HCT116 (cell line): ENCODE data around the gene MACROD1. TPM values are rescaled to one million over a fixed set of nuclear protein-coding genes. Genes with fewer than 3 reads are reported as not detected.

Experiments used
- ATAC-seq: fragments of 200-7000 bp; cut with Tn5 transposase; 2 replicates; pipeline ENCODE4 v1.9.1; 2020; ENCODE audit warnings: mild to moderate bottlenecking, moderate library complexity
- BruUV-seq: library from RNA; stranded (reverse); fragments of 400-500 nt; replicated peaks from 2 replicates; lab custom pipeline; 2021; lab: Mats Ljungman, UMichigan
- CTCF ChIA-PET: fragments of 300-600 bp; sonication (Branson Sonifier 250); formaldehyde crosslinking; loops from one replicate; lab custom pipeline; 2021; ENCODE audit warnings: antibody characterized with exemption; lab: Charles Lee
- POLR2A ChIA-PET: fragments of 300-600, 350-600 bp; sonication (Branson Sonifier 250); formaldehyde crosslinking; loops from one replicate; lab custom pipeline; 2021; ENCODE audit warnings: antibody characterized with exemption; lab: Charles Lee
- RAD21 ChIA-PET, 2 experiments: fragments of 300-600 bp; sonication (Branson Sonifier 250); formaldehyde crosslinking; loops; one replicate each; lab custom pipeline; 2023; ENCODE audit warnings: low total read pairs in 2 of 2; ENCODE audit not compliant: uncharacterized antibody in 2 of 2, unreplicated experiment in 2 of 2, low non-redundant PET in 1 of 2; lab: Charles Lee
- DNase-seq: peaks from one replicate; pipeline ENCODE4 v3.0.0-alpha.2; 2010; ENCODE audit warnings: low read depth, low spot score
- H2AFZ ChIP-seq: fragments of 200-600 bp; shearing (Covaris generic), sonication (generic); 2 replicates; pipeline ENCODE4 v1.6.1; 2017; ENCODE audit warnings: low read depth, mixed run types, mixed read lengths, antibody characterized with exemption, low read length; ENCODE audit not compliant: poor library complexity, severe bottlenecking
- H3K27ac ChIP-seq: 2 replicates; pipeline ENCODE4 v1.5.1; 2012; ENCODE audit warnings: low read depth, low read length
- H3K27me3 ChIP-seq: fragments of 200-600 bp; sonication (generic); 2 replicates; pipeline ENCODE4 v1.6.1; 2016; ENCODE audit warnings: mixed run types, low read length, mixed read lengths; ENCODE audit not compliant: insufficient read depth
- H3K36me3 ChIP-seq, 2 experiments: fragments of 200-500 bp in 1 of 2; fragments of 200-600 bp in 1 of 2; sonication (Bioruptor generic) in 1 of 2; sonication (generic) in 1 of 2; 2 replicates each; pipeline versions ENCODE4 v1.5.1 to v1.6.1; 2014 to 2016; ENCODE audit warnings: low read length in 2 of 2, inconsistent platforms in 1 of 2, mixed read lengths in 1 of 2, mixed run types in 1 of 2; ENCODE audit not compliant: insufficient read depth in 2 of 2, control insufficient read depth in 1 of 2
- H3K4me1 ChIP-seq, 2 experiments: fragments of 200-600 bp in 1 of 2; sonication (generic) in 1 of 2; 2 replicates each; pipeline versions ENCODE4 v1.5.1 to v1.6.1; 2012 to 2017; ENCODE audit warnings: low read length in 2 of 2, inconsistent platforms in 1 of 2, mild to moderate bottlenecking in 1 of 2, mixed read lengths in 1 of 2, mixed run types in 1 of 2, moderate library complexity in 1 of 2; ENCODE audit not compliant: insufficient read depth in 2 of 2, control insufficient read depth in 1 of 2
- H3K4me2 ChIP-seq: fragments of 200-600 bp; sonication (generic); 2 replicates; pipeline ENCODE4 v1.6.1; 2017; ENCODE audit warnings: mixed run types, low read length, mixed read lengths
- H3K4me3 ChIP-seq, 2 experiments: fragments of 200-600 bp in 1 of 2; sonication (generic) in 1 of 2; replicated peaks in 1 of 2; 2 replicates each; pipeline ENCODE4 v1.5.1; 2011 to 2016; ENCODE audit warnings: low read length in 2 of 2, control low read depth in 1 of 2, low read depth in 1 of 2, mild to moderate bottlenecking in 1 of 2, mixed read lengths in 1 of 2, mixed run types in 1 of 2
- H3K79me2 ChIP-seq: fragments of 200-600 bp; sonication (generic); 2 replicates; pipeline ENCODE4 v1.6.1; 2017; ENCODE audit warnings: mild to moderate bottlenecking, mixed run types, low read length, moderate library complexity, mixed read lengths; ENCODE audit not compliant: insufficient read depth
- H3K9ac ChIP-seq: fragments of 200-600 bp; sonication (generic); 2 replicates; pipeline ENCODE4 v1.6.1; 2016; ENCODE audit warnings: low read length, mixed read lengths
- H3K9me2 ChIP-seq: fragments of 200-600 bp; sonication (generic), shearing (Covaris generic); 2 replicates; pipeline ENCODE4 v1.6.1; 2017; ENCODE audit warnings: mixed run types, mild to moderate bottlenecking, moderate library complexity; ENCODE audit not compliant: insufficient read depth
- H3K9me3 ChIP-seq, 2 experiments: fragments of 200-500 bp in 1 of 2; fragments of 200-600 bp in 1 of 2; sonication (Bioruptor generic) in 1 of 2; sonication (generic) in 1 of 2; 2 replicates each; pipeline ENCODE4 v1.6.1; 2014 to 2017; ENCODE audit warnings: low read length in 2 of 2, mixed read lengths in 2 of 2, inconsistent platforms in 1 of 2, low read depth in 1 of 2, mild to moderate bottlenecking in 1 of 2, mixed run types in 1 of 2, moderate library complexity in 1 of 2; ENCODE audit not compliant: control insufficient read depth in 1 of 2, insufficient read depth in 1 of 2
- H4K20me1 ChIP-seq: fragments of 200-600 bp; sonication (generic), shearing (Covaris generic); 2 replicates; pipeline ENCODE4 v1.6.1; 2017; ENCODE audit warnings: mixed run types, mild to moderate bottlenecking, moderate library complexity; ENCODE audit not compliant: insufficient read depth
- ATF3 ChIP-seq: IDR thresholded peaks from 2 replicates; pipeline ENCODE4 v1.6.1; 2012
- EGR1 ChIP-seq: IDR thresholded peaks from 2 replicates; pipeline ENCODE4 v1.6.1; 2012; ENCODE audit warnings: low read depth
- ELF1 ChIP-seq: IDR thresholded peaks from 2 replicates; pipeline ENCODE4 v1.6.1; 2012; ENCODE audit warnings: low read depth, borderline replicate concordance
- EZH2 ChIP-seq: fragments of 200-600 bp; sonication (generic); IDR thresholded peaks from 2 replicates; pipeline ENCODE4 v1.6.1; 2017; ENCODE audit warnings: antibody characterized with exemption, mixed run types
- JUND ChIP-seq: IDR thresholded peaks from 2 replicates; pipeline ENCODE4 v1.6.1; 2012
- POLR2A ChIP-seq: IDR thresholded peaks from 2 replicates; pipeline ENCODE4 v1.7.0; 2011; ENCODE audit warnings: borderline replicate concordance; ENCODE audit not compliant: insufficient read depth, insufficient read length; ENCODE audit errors: extremely low read depth
- POLR2AphosphoS5 ChIP-seq: IDR thresholded peaks from 2 replicates; pipeline ENCODE4 v1.6.1; 2011; ENCODE audit warnings: mild to moderate bottlenecking, low read depth, low read length, moderate library complexity
- REST ChIP-seq: IDR thresholded peaks from 2 replicates; pipeline ENCODE4 v1.6.1; 2012; ENCODE audit warnings: low read depth
- SIN3A ChIP-seq: IDR thresholded peaks from 2 replicates; pipeline ENCODE4 v1.6.1; 2012; ENCODE audit warnings: low read depth
- SRF ChIP-seq: IDR thresholded peaks from 2 replicates; pipeline ENCODE4 v1.6.1; 2012; ENCODE audit warnings: low read depth
- TCF7L2 ChIP-seq: IDR thresholded peaks from 2 replicates; pipeline ENCODE4 v1.7.0; 2011; ENCODE audit warnings: borderline replicate concordance, inconsistent platforms; ENCODE audit not compliant: insufficient read depth, insufficient read length; ENCODE audit errors: extremely low read depth
- ZFX ChIP-seq: fragments of 450-650 bp; IDR thresholded peaks from 2 replicates; pipeline ENCODE4 v1.6.1; 2017
- ZNF274 ChIP-seq: fragments of 200-500 bp; sonication (Bioruptor generic); IDR thresholded peaks from 2 replicates; pipeline ENCODE4 v1.6.1; 2014; ENCODE audit warnings: mild to moderate bottlenecking, low read depth, low read length, inconsistent platforms
- intact Hi-C: fragments of 100-400 bp; cut with micrococcal nuclease; formaldehyde crosslinking; loops from 2 replicates; pipeline ENCODE4 v1.10.0; 2022
- total RNA-seq: library from RNA; stranded (reverse); gene quantifications from one replicate; pipeline ENCODE4 v1.2.1, GENCODE V29; 2021; ENCODE audit not compliant: unreplicated experiment

MACROD1 gene
- total RNA-seq, 1 experiment from 2014 or later, result 61.1 TPM

- no peak for TF ChIP-seq ELF1
- no peak for TF ChIP-seq REST
Observed at GRCh38 chr11:64151337-64151736, 14.6 kb downstream of the MACROD1 start (continued).

- H3K9me3 ChIP-seq, result no peaks in the 10 kb centered on the region
- intact Hi-C loops, result no loop called here
- no peak overlapping the region for H3K4me3 ChIP-seq
- no peak overlapping the region for H3K9ac ChIP-seq
- no peak for TF ChIP-seq JUND
- no peak for TF ChIP-seq POLR2AphosphoS5
- no peak for TF ChIP-seq ZNF274
- no peak for TF ChIP-seq EZH2
- TF ChIP-seq POLR2A, result no peak
- TF ChIP-seq ATF3, result no peak
- no peak for TF ChIP-seq SRF
- no peak for TF ChIP-seq EGR1
- no peak for TF ChIP-seq ELF1
- no peak for TF ChIP-seq TCF7L2
- TF ChIP-seq ZFX, result no peak
- TF ChIP-seq REST, result no peak
- TF ChIP-seq SIN3A, result no peak
- TF ChIP-seq, all 23 proteins: peak for 0
- no TSS peak for BruUV-seq
- Histone ChIP-seq H3K9me2 (no peaks in the 10 kb centered on the region), H3K27ac (no peak overlapping the region), H4K20me1 (peaks cover 3% of the 10 kb centered on the region; the same call in 1 of the 2 replicates), H3K4me2 (no peak overlapping the region), H3K27me3 (no peaks in the 10 kb centered on the region), H3K79me2 (peaks cover 7% of the 10 kb centered on the region; the same call in 1 of the 2 replicates), H3K4me1 (peaks cover 0 to 10% of the 10 kb centered on the region in 2 experiments; a peak in 2 of 4 replicates), H2AFZ (no peak overlapping the region), H3K36me3 (no peaks in the 10 kb centered on the region)
- RAD21 ChIA-PET, result no interaction called here
- DNase-seq, result no peak
- POLR2A ChIA-PET, result no interaction called here
- no peak for ATAC-seq
- CTCF ChIA-PET, result interaction anchor here (0.8 to 1.8 kb wide), 2 partner anchors 10 to 312 kb away, joined by 3 to 5 read pairs; partner anchors contain the start of gene MARK2
Observed at GRCh38 chr11:64150481-64151239, 15.3 kb downstream of the MACROD1 start.
